CD4-positive, alpha-beta T cell treated with Interleukin-6 for 4 hours (primary cell): ENCODE data around the gene PFAS.
"Not testable (repeated sequence)": the region's sequence is repeated elsewhere in the genome, so short reads cannot be mapped to it uniquely, and the experiment has no call there.

Experiments used
- DNase-seq: peaks from one replicate; pipeline ENCODE4 v3.0.0-alpha.2; 2020; ENCODE audit warnings: mixed read lengths

Gene PFAS

DNA sequence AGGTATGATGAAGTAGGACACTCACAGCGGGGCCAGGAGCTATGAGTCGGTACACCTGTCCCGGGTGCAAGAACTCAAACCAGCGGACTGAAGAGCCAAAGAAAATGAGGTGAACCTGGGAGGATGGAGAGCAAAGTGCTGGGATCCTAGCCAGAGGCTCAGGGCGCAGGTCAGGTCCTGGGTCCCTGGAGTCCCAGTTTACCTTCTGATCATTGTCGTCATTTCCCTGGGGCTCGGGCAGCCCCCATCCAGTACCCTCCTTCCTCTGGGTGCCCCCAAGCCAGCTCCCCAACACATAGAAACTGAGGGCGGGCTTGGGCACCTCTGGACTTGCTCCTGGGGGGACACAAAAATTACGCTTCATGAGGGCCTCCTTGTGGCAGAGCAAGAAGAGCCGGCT, 17.4 kb upstream of the PFAS start:
- DNase-seq = no peak

- DNase-seq = no peak
These were observed 14.5 kb upstream of the PFAS start for GRCh38 chr17:8234361-8235270.

- DNase-seq = no peak
These were observed 13.4 kb upstream of the PFAS start for GRCh38 chr17:8235676-8236075.

GRCh38 chr17:8237175-8237574, 11.9 kb upstream of the PFAS start:
- DNase-seq = no peak

DNA sequence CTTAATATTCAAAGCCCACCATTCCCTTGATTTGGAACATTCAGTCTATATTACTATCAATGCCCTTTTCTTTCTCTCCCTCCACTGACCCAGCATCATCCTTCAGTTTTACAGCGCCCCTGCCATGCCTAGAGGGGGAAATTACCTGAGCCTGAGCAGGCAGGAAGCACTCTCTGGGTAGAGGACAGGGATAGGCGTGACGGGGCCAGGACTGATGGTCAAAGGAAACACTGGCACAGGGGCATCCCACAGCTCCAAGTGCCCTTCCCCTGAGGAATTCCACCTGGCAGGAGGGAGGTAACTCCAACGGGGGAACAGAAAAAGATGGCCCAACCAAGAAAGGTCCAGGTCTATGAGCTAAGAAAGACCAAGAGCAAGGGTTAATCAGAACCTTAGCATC, 11.2 kb upstream of the PFAS start:
- no peak for DNase-seq

DNA sequence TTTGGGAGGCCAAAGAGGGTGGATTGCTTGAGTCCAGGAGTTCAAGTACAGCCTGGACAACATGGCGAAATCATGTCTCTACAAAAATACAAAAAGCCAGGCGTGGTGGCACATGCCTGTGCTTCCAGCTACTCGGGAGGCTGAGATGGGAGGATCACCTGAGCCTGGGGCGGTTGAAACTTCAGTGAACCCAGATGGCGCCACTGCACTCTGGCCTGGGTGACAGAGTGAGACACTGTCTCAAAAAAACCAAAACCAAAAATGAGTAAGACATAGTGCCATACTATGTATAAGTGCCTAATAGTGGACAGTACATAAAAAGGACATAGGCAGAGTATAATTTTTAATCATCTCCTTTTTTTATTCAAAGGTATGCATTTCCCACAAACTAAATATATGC, 5.3 kb upstream of the PFAS start:
- DNase-seq = peak; percentile 44

- no peak for DNase-seq
These were observed 4.3 kb upstream of the PFAS start for GRCh38 chr17:8244768-8245167.

- no peak for DNase-seq
These were observed 772 bp downstream of the PFAS start for GRCh38 chr17:8249621-8250500.

GRCh38 chr17:8251411-8251810, 2.3 kb downstream of the PFAS start:
- DNase-seq = not testable (repeated sequence)

DNA sequence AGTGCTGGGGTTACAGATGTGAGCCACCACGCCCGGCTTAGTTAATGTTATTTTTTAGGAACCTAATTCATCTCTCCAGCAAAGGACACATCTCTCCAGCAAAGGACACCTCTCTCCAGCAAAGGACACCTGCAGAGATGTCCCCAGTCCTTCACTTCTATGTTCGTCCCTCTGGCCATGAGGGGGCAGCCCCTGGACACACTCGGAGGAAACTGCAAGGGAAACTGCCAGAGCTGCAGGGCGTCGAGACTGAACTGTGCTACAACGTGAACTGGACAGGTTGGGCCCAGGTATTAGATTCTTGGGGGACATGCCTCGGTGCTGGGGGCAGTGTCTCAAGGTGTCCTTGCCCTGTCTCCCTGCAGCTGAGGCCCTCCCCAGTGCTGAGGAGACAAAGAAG, 4.7 kb downstream of the PFAS start:
- no peak for DNase-seq

GRCh38 chr17:8254881-8255280, 5.8 kb downstream of the PFAS start:
- DNase-seq = no peak

DNA sequence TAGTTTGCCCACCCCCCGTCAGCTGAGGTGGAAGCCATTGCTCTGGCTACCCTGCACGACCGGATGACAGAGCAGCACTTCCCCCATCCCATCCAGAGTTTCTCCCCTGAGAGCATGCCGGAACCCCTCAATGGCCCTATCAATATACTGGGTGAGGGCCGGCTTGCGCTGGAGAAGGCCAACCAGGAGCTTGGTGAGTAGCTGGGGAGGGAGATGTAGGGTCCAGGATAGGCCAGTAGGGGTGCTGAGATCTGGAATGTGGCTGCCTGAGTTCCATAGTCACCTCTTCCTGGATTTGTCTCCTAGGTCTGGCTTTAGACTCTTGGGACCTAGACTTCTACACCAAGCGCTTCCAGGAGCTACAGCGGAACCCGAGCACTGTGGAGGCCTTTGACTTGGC, 6.4 kb downstream of the PFAS start:
- no peak for DNase-seq

- no peak for DNase-seq
These were observed 7.2 kb downstream of the PFAS start for GRCh38 chr17:8256291-8256690.

DNA sequence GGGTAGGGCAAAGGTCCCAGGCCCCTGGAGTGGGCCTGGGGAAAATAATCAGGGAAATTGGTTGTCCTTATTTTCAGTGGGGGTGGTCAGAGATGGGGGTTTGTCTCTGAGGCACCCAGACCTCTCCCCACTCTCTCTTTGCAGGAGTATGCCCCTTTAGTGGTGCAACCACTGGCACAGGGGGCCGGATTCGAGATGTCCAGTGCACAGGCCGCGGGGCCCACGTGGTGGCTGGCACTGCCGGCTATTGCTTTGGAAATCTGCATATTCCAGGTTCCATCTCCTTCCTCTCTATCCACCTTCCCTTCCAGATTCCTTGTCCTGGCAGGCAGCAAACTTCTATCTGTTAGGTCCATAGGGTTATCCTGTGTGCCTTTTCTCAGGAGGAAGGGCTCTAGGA, 7.6 kb downstream of the PFAS start:
- DNase-seq = no peak

DNA sequence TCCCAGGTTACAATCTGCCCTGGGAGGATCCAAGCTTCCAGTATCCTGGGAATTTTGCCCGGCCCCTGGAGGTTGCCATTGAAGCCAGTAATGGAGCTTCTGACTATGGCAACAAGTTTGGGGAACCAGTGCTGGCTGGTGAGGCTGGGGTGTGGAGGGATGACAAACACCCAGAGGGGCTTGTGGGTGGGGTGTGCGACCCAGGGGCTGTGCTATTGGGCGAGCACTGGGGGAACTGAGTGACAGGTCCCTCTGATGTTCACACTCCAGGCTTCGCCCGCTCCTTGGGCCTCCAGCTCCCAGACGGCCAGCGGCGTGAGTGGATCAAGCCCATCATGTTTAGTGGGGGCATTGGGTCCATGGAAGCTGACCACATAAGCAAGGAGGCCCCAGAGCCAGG, 8.7 kb downstream of the PFAS start:
- no peak for DNase-seq

DNA sequence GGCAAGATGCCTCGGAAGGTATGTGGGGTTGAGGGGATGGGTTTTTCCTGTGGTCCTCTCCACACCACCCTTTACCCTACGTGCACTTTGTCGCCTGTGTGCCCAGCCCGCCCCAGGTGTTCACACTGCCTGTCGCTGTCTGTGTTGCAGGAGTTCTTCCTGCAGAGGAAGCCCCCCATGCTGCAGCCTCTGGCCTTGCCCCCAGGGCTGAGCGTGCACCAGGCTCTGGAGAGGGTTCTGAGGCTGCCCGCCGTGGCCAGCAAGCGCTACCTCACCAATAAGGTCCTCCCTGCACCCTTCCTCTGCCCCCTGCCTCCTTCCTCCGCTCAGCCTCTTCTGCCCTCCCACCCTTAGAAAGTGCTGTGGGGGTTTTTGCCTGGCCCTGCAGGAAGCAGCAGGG, 15.2 kb downstream of the PFAS start:
- DNase-seq = no peak

DNA sequence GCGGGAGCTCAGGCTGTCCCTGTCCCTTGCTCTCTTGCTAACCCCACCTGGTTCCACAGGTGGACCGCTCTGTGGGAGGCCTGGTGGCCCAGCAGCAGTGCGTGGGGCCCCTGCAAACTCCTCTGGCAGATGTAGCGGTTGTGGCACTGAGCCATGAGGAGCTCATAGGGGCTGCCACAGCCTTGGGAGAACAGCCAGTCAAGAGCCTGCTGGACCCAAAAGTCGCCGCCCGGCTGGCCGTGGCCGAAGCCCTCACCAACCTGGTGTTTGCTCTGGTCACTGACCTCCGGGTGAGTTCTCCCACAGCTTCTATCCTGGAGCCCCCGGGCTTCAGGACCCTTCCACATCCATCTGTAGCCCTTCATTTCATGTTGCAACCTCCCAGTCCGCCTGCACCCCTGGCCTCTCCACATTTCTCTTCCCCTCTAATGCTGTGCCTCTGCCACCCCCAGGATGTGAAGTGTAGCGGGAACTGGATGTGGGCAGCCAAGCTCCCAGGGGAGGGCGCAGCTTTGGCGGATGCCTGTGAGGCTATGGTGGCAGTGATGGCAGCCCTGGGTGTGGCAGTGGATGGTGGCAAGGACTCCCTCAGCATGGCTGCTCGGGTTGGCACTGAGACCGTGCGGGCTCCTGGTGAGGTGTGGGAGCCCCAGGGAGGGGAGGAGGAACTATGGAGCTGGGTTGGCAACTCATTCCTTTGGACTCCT, 15.9 kb downstream of the PFAS start:
- DNase-seq = no peak

DNA sequence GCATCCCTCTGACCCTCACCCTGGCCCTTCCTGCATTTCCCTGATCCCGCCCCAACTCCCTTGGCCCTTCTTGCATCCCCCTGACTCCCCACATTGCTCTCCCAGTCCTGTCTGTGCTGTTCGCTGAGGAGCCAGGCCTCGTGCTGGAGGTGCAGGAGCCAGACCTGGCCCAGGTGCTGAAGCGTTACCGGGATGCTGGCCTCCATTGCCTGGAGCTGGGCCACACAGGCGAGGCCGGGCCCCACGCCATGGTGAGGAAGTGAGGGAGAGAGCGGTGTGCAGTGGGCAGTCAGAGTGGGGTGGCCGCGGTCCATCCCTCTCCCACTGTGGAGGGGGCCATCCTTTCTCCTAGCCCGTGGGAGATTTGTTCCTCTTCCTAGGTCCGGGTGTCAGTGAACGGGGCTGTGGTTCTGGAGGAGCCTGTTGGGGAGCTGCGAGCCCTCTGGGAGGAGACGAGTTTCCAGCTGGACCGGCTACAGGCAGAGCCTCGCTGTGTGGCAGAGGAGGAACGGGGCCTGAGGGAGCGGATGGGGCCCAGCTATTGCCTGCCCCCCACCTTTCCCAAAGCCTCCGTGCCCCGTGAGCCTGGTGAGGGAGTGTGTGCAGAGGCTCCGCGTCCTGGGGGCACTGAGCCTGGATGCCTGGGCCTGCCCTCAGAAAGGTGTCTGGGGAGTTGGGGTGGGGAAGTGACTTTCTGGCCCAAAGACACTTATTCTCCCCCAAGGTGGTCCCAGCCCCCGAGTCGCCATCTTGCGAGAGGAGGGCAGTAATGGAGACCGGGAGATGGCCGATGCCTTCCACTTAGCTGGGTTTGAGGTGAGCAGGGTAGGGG, 17.8 kb downstream of the PFAS start:
- no peak for DNase-seq

DNA sequence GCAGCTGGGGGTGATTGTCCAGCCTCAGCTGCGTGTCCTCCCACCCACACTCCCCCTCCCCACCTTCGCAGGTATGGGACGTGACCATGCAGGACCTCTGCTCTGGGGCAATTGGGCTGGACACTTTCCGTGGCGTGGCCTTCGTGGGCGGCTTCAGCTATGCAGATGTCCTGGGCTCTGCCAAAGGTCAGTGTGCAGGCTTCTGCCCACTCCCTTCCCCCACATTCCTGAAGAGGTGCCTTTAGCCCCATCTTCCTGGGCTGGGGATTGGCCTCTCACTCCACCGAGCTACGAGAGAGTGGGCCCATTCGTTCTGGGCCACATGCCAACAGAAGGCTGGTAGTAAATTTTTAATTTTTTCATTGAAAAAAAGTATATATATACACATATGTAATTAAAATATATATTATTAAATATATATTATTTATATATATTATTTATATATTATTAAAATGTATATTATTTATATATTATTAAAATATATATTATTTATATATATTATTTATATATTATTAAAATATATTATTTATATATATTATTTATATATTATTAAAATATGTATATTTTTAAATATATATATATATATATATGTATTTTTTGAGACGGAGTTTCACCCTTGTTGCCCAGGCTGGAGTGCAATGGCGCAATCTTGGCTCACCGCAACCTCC, 18.5 kb downstream of the PFAS start:
- DNase-seq = no peak

DNA sequence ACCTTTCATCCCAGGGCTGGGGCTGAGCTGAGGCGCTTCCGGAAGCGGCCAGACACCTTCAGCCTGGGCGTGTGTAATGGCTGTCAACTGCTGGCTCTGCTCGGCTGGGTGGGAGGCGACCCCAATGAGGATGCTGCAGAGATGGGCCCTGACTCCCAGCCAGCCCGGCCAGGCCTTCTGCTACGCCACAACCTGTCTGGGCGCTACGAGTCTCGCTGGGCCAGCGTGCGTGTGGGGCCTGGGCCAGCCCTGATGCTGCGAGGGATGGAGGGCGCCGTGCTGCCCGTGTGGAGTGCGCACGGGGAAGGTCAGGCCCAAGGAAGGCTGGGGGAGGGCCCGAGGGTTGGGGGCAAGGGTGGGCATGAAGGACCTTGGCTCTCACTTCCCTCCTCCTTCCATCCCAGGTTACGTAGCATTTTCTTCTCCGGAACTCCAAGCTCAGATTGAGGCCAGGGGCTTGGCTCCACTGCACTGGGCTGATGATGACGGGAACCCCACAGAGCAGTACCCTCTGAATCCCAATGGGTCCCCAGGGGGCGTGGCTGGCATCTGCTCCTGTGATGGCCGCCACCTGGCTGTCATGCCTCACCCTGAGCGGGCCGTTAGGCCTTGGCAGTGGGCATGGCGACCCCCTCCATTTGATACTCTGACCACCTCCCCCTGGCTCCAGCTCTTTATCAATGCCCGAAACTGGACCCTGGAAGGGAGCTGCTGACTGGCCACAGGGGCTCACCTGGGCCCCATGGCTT, 19.6 kb downstream of the PFAS start:
- no peak for DNase-seq

DNA sequence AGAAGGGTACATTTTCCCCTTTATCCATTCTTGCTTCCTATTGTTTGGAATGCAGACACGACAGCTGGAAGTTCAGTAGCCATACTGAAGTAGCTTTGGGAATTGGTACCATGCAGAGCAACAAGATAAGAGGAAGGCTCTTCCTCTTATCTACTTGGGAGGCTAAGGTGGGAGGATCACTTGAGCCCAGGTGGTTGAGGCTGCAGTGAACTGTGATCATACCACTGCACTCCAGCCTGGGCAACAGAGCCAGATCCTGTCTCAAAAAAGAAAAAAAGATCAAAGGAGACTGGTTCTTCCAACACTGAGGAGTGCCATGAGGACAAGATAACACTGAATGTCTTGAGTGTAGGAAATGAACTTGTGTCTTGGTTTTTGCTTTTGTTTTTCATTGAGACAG, 23.3 kb downstream of the PFAS start:
- DNase-seq = no peak
